ENCODE results near the gene RSPH6A. TPM values are rescaled to one million over a fixed set of nuclear protein-coding genes. Genes with fewer than 3 reads are reported as not detected.
A peak's percentile ranks its signal among the peaks of the same experiment; 100 is the strongest.

The RSPH6A gene
- total RNA-seq, 1 donor from 2014 or later: 0.61 TPM

DNA sequence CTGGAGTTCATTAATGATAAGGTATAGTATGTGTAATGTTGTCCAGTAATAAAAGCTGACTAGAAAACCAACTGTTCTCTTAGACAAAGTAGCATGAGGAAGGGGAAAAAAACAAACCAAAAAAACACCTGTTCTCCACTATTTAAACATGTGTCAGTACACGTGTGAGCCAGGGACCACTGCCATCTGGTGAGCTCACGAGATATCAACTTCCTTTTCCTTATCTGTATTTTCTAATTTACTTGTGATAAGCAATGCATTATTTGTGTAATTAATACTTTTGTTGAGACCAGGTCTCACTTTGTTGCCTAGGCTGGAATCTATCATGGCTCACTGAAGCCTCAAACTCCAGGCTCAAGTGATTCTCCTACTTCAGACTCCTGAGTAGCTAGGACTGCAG lies 41.7 kb downstream of the RSPH6A start:
- peaks cover 18% of the 10 kb centered on the region for H3K9me3 Mint-ChIP-seq (ENCODE audit: unreplicated experiment)
- H3K36me3 Mint-ChIP-seq (ENCODE audit: unreplicated experiment): no peaks in the 10 kb centered on the region
- no peak overlapping the region for H3K27ac Mint-ChIP-seq (ENCODE audit: unreplicated experiment)
- peaks cover 22% of the 10 kb centered on the region for H3K27me3 Mint-ChIP-seq (ENCODE audit: unreplicated experiment)
- H3K4me1 Mint-ChIP-seq (ENCODE audit: low read depth, unreplicated experiment): peaks cover 2% of the 10 kb centered on the region
- H3K4me3 Mint-ChIP-seq (ENCODE audit: unreplicated experiment): no peak overlapping the region
- TF ChIP-seq, protein P1, sequence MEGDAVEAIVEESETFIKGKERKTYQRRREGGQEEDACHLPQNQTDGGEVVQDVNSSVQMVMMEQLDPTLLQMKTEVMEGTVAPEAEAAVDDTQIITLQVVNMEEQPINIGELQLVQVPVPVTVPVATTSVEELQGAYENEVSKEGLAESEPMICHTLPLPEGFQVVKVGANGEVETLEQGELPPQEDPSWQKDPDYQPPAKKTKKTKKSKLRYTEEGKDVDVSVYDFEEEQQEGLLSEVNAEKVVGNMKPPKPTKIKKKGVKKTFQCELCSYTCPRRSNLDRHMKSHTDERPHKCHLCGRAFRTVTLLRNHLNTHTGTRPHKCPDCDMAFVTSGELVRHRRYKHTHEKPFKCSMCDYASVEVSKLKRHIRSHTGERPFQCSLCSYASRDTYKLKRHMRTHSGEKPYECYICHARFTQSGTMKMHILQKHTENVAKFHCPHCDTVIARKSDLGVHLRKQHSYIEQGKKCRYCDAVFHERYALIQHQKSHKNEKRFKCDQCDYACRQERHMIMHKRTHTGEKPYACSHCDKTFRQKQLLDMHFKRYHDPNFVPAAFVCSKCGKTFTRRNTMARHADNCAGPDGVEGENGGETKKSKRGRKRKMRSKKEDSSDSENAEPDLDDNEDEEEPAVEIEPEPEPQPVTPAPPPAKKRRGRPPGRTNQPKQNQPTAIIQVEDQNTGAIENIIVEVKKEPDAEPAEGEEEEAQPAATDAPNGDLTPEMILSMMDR (IDR thresholded peaks at IDR 0.05; ENCODE audit: partially characterized antibody, unreplicated experiment): no peak
- DNase-seq: no peak

DNA sequence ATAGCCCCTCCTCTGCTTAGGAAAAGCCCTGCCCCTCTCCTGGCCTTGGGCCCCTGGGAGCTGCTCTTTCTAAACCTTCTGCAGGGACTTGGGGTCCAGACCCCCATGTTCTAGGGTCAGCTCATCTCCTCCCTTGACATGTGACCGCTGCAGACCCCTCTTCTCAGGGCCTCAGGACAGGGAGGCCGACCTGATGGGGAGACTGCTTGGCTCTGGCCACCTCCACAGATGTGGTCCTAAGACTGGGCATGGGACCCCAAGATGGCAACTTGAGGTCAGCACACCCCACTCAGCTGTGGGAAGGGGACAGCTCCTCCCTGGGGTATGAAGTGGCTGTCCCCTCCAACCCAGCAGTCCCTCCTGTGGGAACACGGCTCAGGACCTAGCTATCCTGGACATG lies 42.2 kb downstream of the RSPH6A start:
- peaks cover 18% of the 10 kb centered on the region for H3K9me3 Mint-ChIP-seq (ENCODE audit: unreplicated experiment)
- H3K27ac Mint-ChIP-seq (ENCODE audit: unreplicated experiment): no peak overlapping the region
- no peak overlapping the region for H3K4me3 Mint-ChIP-seq (ENCODE audit: unreplicated experiment)
- no peaks in the 10 kb centered on the region for H3K36me3 Mint-ChIP-seq (ENCODE audit: unreplicated experiment)
- peaks cover 2% of the 10 kb centered on the region for H3K4me1 Mint-ChIP-seq (ENCODE audit: low read depth, unreplicated experiment)
- H3K27me3 Mint-ChIP-seq (ENCODE audit: unreplicated experiment): peaks cover 22% of the 10 kb centered on the region
- TF ChIP-seq, protein P1 (IDR thresholded peaks at IDR 0.05; ENCODE audit: partially characterized antibody, unreplicated experiment): no peak
- DNase-seq: no peak

DNA sequence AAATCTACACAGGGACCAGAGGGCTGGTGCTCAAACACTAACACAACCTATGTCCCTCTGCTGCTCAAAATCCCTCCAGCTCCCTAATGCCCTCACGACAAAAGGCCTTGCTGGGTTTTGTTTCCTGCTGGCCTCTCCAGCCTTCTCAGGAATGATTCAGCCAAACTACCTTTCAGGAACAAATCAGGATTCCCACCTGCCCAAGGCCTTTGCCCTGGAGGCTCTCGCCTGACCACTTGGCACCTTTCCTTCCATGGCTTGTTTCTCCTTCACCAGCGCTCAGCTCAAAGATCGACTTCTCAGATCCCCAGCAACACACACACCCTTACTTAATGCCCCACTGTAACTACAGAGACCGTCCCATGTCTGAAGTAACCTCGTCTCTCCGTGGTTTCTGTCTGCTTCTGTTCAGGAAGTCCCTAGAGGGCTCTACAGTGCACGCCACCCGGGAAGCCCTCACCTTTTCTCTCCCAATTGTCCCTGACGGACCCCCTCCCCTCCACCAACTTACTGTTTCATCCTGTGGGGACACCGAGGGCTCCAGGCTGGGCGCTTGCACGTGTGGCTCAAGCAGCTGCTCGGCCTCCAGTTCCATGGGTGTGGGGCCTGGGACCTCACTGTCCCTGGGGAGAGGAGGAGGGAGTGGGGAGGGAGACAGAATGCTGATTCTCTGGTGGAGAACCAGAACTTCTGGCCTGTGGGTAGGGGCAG lies 42.8 kb downstream of the RSPH6A start:
- Mint-ChIP-seq H3K27me3 (ENCODE audit: unreplicated experiment) (peaks cover 22% of the 10 kb centered on the region), H3K27ac (ENCODE audit: unreplicated experiment) (peak overlapping the region; percentile 29), H3K4me3 (ENCODE audit: unreplicated experiment) (peak overlapping the region; percentile 39), H3K36me3 (ENCODE audit: unreplicated experiment) (no peaks in the 10 kb centered on the region), H3K4me1 (ENCODE audit: low read depth, unreplicated experiment) (peaks cover 2% of the 10 kb centered on the region), H3K9me3 (ENCODE audit: unreplicated experiment) (peaks cover 18% of the 10 kb centered on the region)
- TF ChIP-seq, protein P1 (IDR thresholded peaks at IDR 0.05; ENCODE audit: partially characterized antibody, unreplicated experiment): no peak
- no peak for DNase-seq

DNA sequence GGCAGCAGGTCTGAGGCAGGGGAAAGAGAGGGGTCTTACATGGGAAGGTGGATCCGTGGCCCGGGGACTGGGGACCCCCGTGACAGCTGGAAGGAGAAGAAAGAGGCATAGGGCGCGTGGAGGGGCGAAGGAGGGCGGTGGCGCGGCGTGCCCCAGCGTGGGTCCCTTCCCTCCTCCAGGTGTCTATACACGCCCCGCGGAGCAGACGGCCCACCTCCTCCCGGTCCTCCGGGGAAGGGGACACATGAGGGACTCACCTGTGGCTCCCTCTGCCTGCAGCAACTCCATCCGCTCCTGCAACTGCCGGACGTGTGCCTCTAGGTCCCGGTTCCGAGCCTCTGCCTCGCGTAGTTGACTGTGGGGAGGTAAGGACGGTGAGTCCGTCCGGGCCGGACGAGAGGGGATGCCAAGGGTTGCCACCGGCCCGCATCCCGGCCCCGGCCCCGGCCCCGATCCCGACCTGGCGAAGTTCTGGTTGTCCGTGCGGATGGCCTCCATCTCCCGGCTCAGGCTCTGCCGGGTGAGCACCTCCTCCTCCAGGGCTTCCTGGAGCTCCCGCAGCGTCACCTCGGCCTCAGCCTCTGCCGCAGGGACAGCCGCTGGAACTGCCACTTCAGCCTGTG lies 43.7 kb downstream of the RSPH6A start:
- Mint-ChIP-seq H3K4me1 (ENCODE audit: low read depth, unreplicated experiment) (peaks cover 2% of the 10 kb centered on the region), H3K9me3 (ENCODE audit: unreplicated experiment) (peaks cover 18% of the 10 kb centered on the region), H3K27ac (ENCODE audit: unreplicated experiment) (peak overlapping the region; percentile 69), H3K27me3 (ENCODE audit: unreplicated experiment) (peaks cover 22% of the 10 kb centered on the region), H3K4me3 (ENCODE audit: unreplicated experiment) (peak overlapping the region; percentile 70), H3K36me3 (ENCODE audit: unreplicated experiment) (no peaks in the 10 kb centered on the region)
- TF ChIP-seq, protein P1 (IDR thresholded peaks at IDR 0.05; ENCODE audit: partially characterized antibody, unreplicated experiment): no peak
- DNase-seq: no peak

Data from glutamatergic neuron (in vitro differentiated cells).